ENCODE measurements around the gene CDH4. TPM values are rescaled to one million over a fixed set of nuclear protein-coding genes. Genes with fewer than 3 reads are reported as not detected.

CDH4 gene
- total and polyA plus RNA-seq, 4 experiments from 2014 or later, result 0.39 to 1.1 (median 0.41) TPM; not detected in 1

GRCh38 chr20:61666471-61666832 is 414.4 kb downstream of the CDH4 start:
- no peaks in the 10 kb centered on the region for H3K27me3 Mint-ChIP-seq
- H3K9me3 Mint-ChIP-seq, result peaks cover 0 to 2% (median 0%) of the 10 kb centered on the region in 8 donors
- no peaks in the 10 kb centered on the region for H3K4me1 Mint-ChIP-seq
- no peak overlapping the region for H3K27ac Mint-ChIP-seq
- intact Hi-C loops (cut with micrococcal nuclease), result no loop called here
- Histone ChIP-seq H3K27ac (ENCODE audit: low read depth, low read length) (no peak overlapping the region), H3K27me3 (ENCODE audit: insufficient read depth, low read length) (no peaks in the 10 kb centered on the region), H3K9me3 (ENCODE audit: control insufficient read depth in 1 of 2, low read length in 2 of 2) (no peaks in the 10 kb centered on the region), H3K4me3 (ENCODE audit: low read length in 2 of 2) (no peak overlapping the region), H3K4me1 (ENCODE audit: insufficient read depth, low read length) (no peaks in the 10 kb centered on the region), H3K36me3 (ENCODE audit: insufficient read depth, low read length) (no peaks in the 10 kb centered on the region)
- ChIA-PET CTCF (ENCODE audit: partially characterized antibody) (no interaction called here), POLR2A (ENCODE audit: partially characterized antibody) (no interaction called here)
- H3K36me3 Mint-ChIP-seq, result no peaks in the 10 kb centered on the region
- no peak overlapping the region for H3K4me3 Mint-ChIP-seq
- no peak for DNase-seq

GRCh38 chr20:61667056-61667792 is 415.2 kb downstream of the CDH4 start:
- H3K4me1 ChIP-seq (ENCODE audit: insufficient read depth, low read length), result no peaks in the 10 kb centered on the region
- no peak overlapping the region for H3K27ac ChIP-seq (ENCODE audit: low read depth, low read length)
- Mint-ChIP-seq H3K27me3 (no peaks in the 10 kb centered on the region), H3K4me1 (no peaks in the 10 kb centered on the region), H3K27ac (no peak overlapping the region), H3K36me3 (no peaks in the 10 kb centered on the region), H3K4me3 (no peak overlapping the region), H3K9me3 (peaks cover 0 to 3% (median 0%) of the 10 kb centered on the region in 8 donors)
- no peaks in the 10 kb centered on the region for H3K36me3 ChIP-seq (ENCODE audit: insufficient read depth, low read length)
- ChIA-PET POLR2A (ENCODE audit: partially characterized antibody) (no interaction called here), CTCF (ENCODE audit: partially characterized antibody) (no interaction called here)
- no peaks in the 10 kb centered on the region for H3K27me3 ChIP-seq (ENCODE audit: insufficient read depth, low read length)
- H3K9me3 ChIP-seq (ENCODE audit: control insufficient read depth in 1 of 2, low read length in 2 of 2), result no peaks in the 10 kb centered on the region
- intact Hi-C loops (cut with micrococcal nuclease), result no loop called here
- DNase-seq, result no peak
- no peak overlapping the region for H3K4me3 ChIP-seq (ENCODE audit: low read length in 2 of 2)

GRCh38 chr20:61668065-61668650 is 416.1 kb downstream of the CDH4 start:
- Histone ChIP-seq H3K4me3 (ENCODE audit: low read length in 2 of 2) (no peak overlapping the region), H3K27me3 (ENCODE audit: insufficient read depth, low read length) (no peaks in the 10 kb centered on the region), H3K27ac (ENCODE audit: low read depth, low read length) (no peak overlapping the region), H3K4me1 (ENCODE audit: insufficient read depth, low read length) (no peaks in the 10 kb centered on the region), H3K36me3 (ENCODE audit: insufficient read depth, low read length) (no peaks in the 10 kb centered on the region), H3K9me3 (ENCODE audit: control insufficient read depth in 1 of 2, low read length in 2 of 2) (no peaks in the 10 kb centered on the region)
- Mint-ChIP-seq H3K4me3 (no peak overlapping the region), H3K4me1 (no peaks in the 10 kb centered on the region), H3K9me3 (peaks cover 0 to 3% (median 0%) of the 10 kb centered on the region in 8 donors), H3K27me3 (no peaks in the 10 kb centered on the region), H3K27ac (no peak overlapping the region), H3K36me3 (no peaks in the 10 kb centered on the region)
- no peak for DNase-seq
- intact Hi-C loops (cut with micrococcal nuclease), result no loop called here
- CTCF ChIA-PET (ENCODE audit: partially characterized antibody), result no interaction called here
- POLR2A ChIA-PET (ENCODE audit: partially characterized antibody), result no interaction called here

- H3K9me3 ChIP-seq (ENCODE audit: control insufficient read depth in 1 of 2, low read length in 2 of 2), result no peaks in the 10 kb centered on the region
- H3K4me3 Mint-ChIP-seq, result no peak overlapping the region
- H3K27ac Mint-ChIP-seq, result peak overlapping the region in 1 of 7 donors; percentile 24
- no peak overlapping the region for H3K27ac ChIP-seq (ENCODE audit: low read depth, low read length)
- no peaks in the 10 kb centered on the region for H3K27me3 Mint-ChIP-seq
- no peak for DNase-seq
- H3K36me3 Mint-ChIP-seq, result no peaks in the 10 kb centered on the region
- ChIA-PET POLR2A (ENCODE audit: partially characterized antibody) (no interaction called here), CTCF (ENCODE audit: partially characterized antibody) (no interaction called here)
- H3K4me3 ChIP-seq (ENCODE audit: low read length in 2 of 2), result no peak overlapping the region
- H3K9me3 Mint-ChIP-seq, result peaks cover 0 to 4% (median 0%) of the 10 kb centered on the region in 8 donors
- no peaks in the 10 kb centered on the region for H3K4me1 ChIP-seq (ENCODE audit: insufficient read depth, low read length)
- no peaks in the 10 kb centered on the region for H3K4me1 Mint-ChIP-seq
- no peaks in the 10 kb centered on the region for H3K36me3 ChIP-seq (ENCODE audit: insufficient read depth, low read length)
- H3K27me3 ChIP-seq (ENCODE audit: insufficient read depth, low read length), result no peaks in the 10 kb centered on the region
- intact Hi-C loops (cut with micrococcal nuclease), result no loop called here
Measured at GRCh38 chr20:61668771-61669503, 416.9 kb downstream of the CDH4 start.

GRCh38 chr20:61670274-61670673 is 418.2 kb downstream of the CDH4 start:
- POLR2A ChIA-PET (ENCODE audit: partially characterized antibody), result no interaction called here
- H3K36me3 ChIP-seq (ENCODE audit: insufficient read depth, low read length), result no peaks in the 10 kb centered on the region
- H3K4me1 ChIP-seq (ENCODE audit: insufficient read depth, low read length), result no peaks in the 10 kb centered on the region
- Mint-ChIP-seq H3K4me1 (no peaks in the 10 kb centered on the region), H3K27ac (no peak overlapping the region), H3K4me3 (no peak overlapping the region), H3K9me3 (peaks cover 0 to 5% (median 0%) of the 10 kb centered on the region in 8 donors), H3K27me3 (peaks cover 0 to 2% of the 10 kb centered on the region in 2 donors), H3K36me3 (no peaks in the 10 kb centered on the region)
- no peaks in the 10 kb centered on the region for H3K9me3 ChIP-seq (ENCODE audit: control insufficient read depth in 1 of 2, low read length in 2 of 2)
- intact Hi-C loops (cut with micrococcal nuclease), result no loop called here
- no peaks in the 10 kb centered on the region for H3K27me3 ChIP-seq (ENCODE audit: insufficient read depth, low read length)
- CTCF ChIA-PET (ENCODE audit: partially characterized antibody), result no interaction called here
- DNase-seq, result no peak
- H3K4me3 ChIP-seq (ENCODE audit: low read length in 2 of 2), result no peak overlapping the region
- no peak overlapping the region for H3K27ac ChIP-seq (ENCODE audit: low read depth, low read length)

- no peaks in the 10 kb centered on the region for H3K36me3 Mint-ChIP-seq
- peaks cover 0 to 5% (median 0%) of the 10 kb centered on the region in 8 donors for H3K9me3 Mint-ChIP-seq
- Histone ChIP-seq H3K36me3 (ENCODE audit: insufficient read depth, low read length) (no peaks in the 10 kb centered on the region), H3K27me3 (ENCODE audit: insufficient read depth, low read length) (no peaks in the 10 kb centered on the region), H3K27ac (ENCODE audit: low read depth, low read length) (no peak overlapping the region), H3K4me3 (ENCODE audit: low read length in 2 of 2) (no peak overlapping the region), H3K9me3 (ENCODE audit: control insufficient read depth in 1 of 2, low read length in 2 of 2) (no peaks in the 10 kb centered on the region), H3K4me1 (ENCODE audit: insufficient read depth, low read length) (no peaks in the 10 kb centered on the region)
- H3K27me3 Mint-ChIP-seq, result peaks cover 0 to 2% of the 10 kb centered on the region in 2 donors
- H3K4me3 Mint-ChIP-seq, result no peak overlapping the region
- POLR2A ChIA-PET (ENCODE audit: partially characterized antibody), result no interaction called here
- intact Hi-C loops (cut with micrococcal nuclease), result no loop called here
- H3K27ac Mint-ChIP-seq, result peak overlapping the region in 1 of 7 donors; percentile 35
- CTCF ChIA-PET (ENCODE audit: partially characterized antibody), result no interaction called here
- H3K4me1 Mint-ChIP-seq, result no peaks in the 10 kb centered on the region
- DNase-seq, result no peak
Measured at GRCh38 chr20:61671559-61671958, 419.5 kb downstream of the CDH4 start.

GRCh38 chr20:61673152-61673847 is 421.2 kb downstream of the CDH4 start:
- peaks cover 4 to 5% of the 10 kb centered on the region in 2 donors for H3K27me3 Mint-ChIP-seq
- H3K27me3 ChIP-seq (ENCODE audit: insufficient read depth, low read length), result no peaks in the 10 kb centered on the region
- CTCF ChIA-PET (ENCODE audit: partially characterized antibody), result no interaction called here
- H3K9me3 ChIP-seq (ENCODE audit: control insufficient read depth in 1 of 2, low read length in 2 of 2), result no peaks in the 10 kb centered on the region
- POLR2A ChIA-PET (ENCODE audit: partially characterized antibody), result no interaction called here
- intact Hi-C loops (cut with micrococcal nuclease), result no loop called here
- no peak overlapping the region for H3K27ac Mint-ChIP-seq
- H3K4me3 ChIP-seq (ENCODE audit: low read length in 2 of 2), result no peak overlapping the region
- no peaks in the 10 kb centered on the region for H3K4me1 ChIP-seq (ENCODE audit: insufficient read depth, low read length)
- H3K4me3 Mint-ChIP-seq, result no peak overlapping the region
- no peaks in the 10 kb centered on the region for H3K36me3 ChIP-seq (ENCODE audit: insufficient read depth, low read length)
- H3K4me1 Mint-ChIP-seq, result peaks cover 0 to 4% (median 0%) of the 10 kb centered on the region in 4 donors
- H3K9me3 Mint-ChIP-seq, result peaks cover 0 to 6% (median 0%) of the 10 kb centered on the region in 8 donors
- H3K27ac ChIP-seq (ENCODE audit: low read depth, low read length), result no peak overlapping the region
- H3K36me3 Mint-ChIP-seq, result no peaks in the 10 kb centered on the region
- no peak for DNase-seq
